ENCODE measurements around the gene HMGXB4.

HMGXB4 gene

DNA sequence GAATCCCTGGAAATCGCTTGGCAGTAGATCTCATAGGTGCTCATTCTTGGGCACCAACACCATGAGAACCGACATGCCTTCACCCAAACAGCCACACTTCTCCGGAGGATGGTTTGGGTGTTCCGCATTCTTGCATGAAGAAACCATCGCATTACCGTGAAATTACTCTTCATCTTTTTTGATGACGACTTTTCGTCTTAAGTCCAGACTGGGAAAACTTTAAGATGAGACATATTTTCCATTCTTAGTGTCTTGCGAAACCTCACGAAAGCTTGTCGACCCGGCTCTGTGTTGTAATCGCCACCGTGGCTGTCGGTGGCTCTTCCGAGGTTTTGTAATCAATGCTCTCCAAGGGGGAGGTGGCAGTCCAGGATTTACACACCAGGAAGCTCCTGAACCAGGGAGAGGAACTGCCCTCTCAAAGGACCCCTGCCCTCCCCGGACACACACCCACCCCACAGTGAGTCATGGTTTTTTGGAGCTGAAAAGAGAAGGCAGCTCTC lies 44.1 kb downstream of the HMGXB4 start:
- DNase-seq (ENCODE audit: low read depth), result peak; percentile 97
- TF ChIP-seq, protein P1, sequence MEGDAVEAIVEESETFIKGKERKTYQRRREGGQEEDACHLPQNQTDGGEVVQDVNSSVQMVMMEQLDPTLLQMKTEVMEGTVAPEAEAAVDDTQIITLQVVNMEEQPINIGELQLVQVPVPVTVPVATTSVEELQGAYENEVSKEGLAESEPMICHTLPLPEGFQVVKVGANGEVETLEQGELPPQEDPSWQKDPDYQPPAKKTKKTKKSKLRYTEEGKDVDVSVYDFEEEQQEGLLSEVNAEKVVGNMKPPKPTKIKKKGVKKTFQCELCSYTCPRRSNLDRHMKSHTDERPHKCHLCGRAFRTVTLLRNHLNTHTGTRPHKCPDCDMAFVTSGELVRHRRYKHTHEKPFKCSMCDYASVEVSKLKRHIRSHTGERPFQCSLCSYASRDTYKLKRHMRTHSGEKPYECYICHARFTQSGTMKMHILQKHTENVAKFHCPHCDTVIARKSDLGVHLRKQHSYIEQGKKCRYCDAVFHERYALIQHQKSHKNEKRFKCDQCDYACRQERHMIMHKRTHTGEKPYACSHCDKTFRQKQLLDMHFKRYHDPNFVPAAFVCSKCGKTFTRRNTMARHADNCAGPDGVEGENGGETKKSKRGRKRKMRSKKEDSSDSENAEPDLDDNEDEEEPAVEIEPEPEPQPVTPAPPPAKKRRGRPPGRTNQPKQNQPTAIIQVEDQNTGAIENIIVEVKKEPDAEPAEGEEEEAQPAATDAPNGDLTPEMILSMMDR (IDR thresholded peaks at IDR 0.05; ENCODE audit: insufficient read depth, low read depth, low read length, missing control alignments), result no peak
- H3K4me3 ChIP-seq (ENCODE audit: low read length), result peak overlapping the region; percentile 97

DNA sequence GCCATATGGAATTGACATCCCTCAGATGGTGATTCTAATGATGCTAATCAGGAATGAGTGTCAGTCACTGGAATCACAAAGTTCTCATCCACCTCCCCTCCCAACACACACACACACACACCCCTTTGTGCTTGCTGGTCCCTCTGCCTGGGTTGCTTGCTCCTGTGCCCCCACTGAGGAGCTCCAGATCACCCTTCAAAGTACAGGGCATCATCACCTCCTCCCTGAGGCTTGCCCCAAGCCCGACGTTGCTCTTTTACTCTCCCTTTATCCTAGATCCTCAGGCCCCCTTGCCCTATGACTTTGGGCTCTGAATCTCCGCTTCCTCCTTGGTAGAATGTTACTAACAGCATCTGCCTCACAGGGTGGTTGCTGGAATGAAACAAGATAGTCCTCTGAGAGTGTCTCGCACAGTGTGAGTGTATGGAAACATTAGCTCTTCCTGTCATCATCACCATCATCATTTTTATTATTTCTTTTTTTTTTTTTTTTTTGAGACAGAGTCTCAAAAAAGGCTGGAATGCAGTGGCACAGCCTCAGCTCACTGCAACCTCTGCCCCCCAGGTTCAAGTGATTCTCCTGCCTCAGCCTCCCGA lies 45.8 kb downstream of the HMGXB4 start:
- DNase-seq (ENCODE audit: low read depth), result no peak
- TF ChIP-seq, protein P1 (IDR thresholded peaks at IDR 0.05; ENCODE audit: insufficient read depth, low read depth, low read length, missing control alignments), result no peak
- H3K4me3 ChIP-seq (ENCODE audit: low read length), result no peak overlapping the region

- DNase-seq (ENCODE audit: low read depth), result no peak
- H3K4me3 ChIP-seq (ENCODE audit: low read length), result no peak overlapping the region
- TF ChIP-seq, protein P1 (IDR thresholded peaks at IDR 0.05; ENCODE audit: insufficient read depth, low read depth, low read length, missing control alignments), result no peak
Measured at GRCh38 chr22:35305525-35306070, 48.3 kb downstream of the HMGXB4 start.

DNA sequence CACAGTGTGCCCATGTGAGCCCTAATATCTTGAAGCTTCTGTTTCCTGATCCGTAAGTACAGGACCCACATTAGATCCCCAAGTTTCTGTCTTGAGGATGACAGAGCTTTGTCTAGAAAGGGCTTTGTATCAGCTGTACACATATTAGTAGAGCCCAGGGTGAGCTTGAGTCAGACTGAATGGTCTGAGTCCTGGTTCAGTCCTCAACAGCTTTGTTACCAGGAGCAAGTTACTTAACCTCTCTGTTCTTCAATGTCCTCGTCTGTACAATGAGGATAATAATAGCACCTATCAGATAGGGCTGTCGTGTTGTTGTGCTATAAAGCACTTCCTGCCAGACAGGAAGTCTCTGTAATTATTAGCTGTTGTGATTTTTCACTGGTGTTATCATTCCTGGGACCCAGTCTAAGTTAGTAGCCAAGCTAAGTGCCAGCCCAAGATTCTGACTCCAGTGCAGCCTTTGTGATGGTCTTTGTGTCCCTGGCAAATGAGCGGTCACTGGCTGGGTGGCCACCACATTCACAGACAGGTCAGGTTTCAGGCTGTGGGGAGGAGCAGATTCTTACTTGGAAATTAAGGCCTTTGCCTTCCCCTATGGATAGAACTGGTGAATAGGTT lies 49.2 kb downstream of the HMGXB4 start:
- H3K4me3 ChIP-seq (ENCODE audit: low read length), result no peak overlapping the region
- TF ChIP-seq, protein P1 (IDR thresholded peaks at IDR 0.05; ENCODE audit: insufficient read depth, low read depth, low read length, missing control alignments), result no peak
- DNase-seq (ENCODE audit: low read depth), result no peak

DNA sequence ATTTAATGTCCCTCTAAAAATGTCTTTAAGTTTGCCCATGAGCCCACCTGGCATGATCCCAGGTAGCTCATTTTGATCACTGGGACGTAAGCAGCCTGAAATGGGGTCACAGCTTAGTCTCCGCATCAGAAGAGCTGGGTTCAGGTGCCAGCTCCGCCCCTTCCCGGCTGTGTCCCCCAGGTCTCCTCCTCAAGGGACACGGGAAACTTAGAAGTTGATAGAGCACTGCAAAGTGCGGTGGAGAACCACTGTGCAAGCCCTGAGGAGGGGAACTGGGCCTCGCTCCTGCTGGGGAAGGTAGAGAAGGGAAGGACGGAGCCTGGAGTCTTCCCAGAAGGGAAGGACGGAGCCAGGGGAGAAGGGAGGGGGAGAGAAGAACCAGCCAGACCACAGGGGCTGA lies 50.1 kb downstream of the HMGXB4 start:
- no peak for DNase-seq (ENCODE audit: low read depth)
- TF ChIP-seq, protein P1 (IDR thresholded peaks at IDR 0.05; ENCODE audit: insufficient read depth, low read depth, low read length, missing control alignments), result no peak
- no peak overlapping the region for H3K4me3 ChIP-seq (ENCODE audit: low read length)

- DNase-seq (ENCODE audit: low read depth), result no peak
- H3K4me3 ChIP-seq (ENCODE audit: low read length), result no peak overlapping the region
- TF ChIP-seq, protein P1 (IDR thresholded peaks at IDR 0.05; ENCODE audit: insufficient read depth, low read depth, low read length, missing control alignments), result no peak
Measured at GRCh38 chr22:35307892-35308291, 50.6 kb downstream of the HMGXB4 start.
